ENCODE results near the gene ABI3BP. TPM values are rescaled to one million over a fixed set of nuclear protein-coding genes. Genes with fewer than 3 reads are reported as not detected.

Gene ABI3BP
- polyA plus RNA-seq, 1 of the 3 experiments (the other 2 are of a cell fraction), result 8.4 TPM

GRCh38 chr3:100879195-100879810 is 113.9 kb downstream of the ABI3BP start (continued):
- TF ChIP-seq REST (IDR thresholded peaks at IDR 0.05; ENCODE audit: low read depth, low read length) (no peak), FOXM1 (IDR thresholded peaks at IDR 0.05; ENCODE audit: low read depth) (no peak), TCF12 (IDR thresholded peaks at IDR 0.05) (no peak)

DNA sequence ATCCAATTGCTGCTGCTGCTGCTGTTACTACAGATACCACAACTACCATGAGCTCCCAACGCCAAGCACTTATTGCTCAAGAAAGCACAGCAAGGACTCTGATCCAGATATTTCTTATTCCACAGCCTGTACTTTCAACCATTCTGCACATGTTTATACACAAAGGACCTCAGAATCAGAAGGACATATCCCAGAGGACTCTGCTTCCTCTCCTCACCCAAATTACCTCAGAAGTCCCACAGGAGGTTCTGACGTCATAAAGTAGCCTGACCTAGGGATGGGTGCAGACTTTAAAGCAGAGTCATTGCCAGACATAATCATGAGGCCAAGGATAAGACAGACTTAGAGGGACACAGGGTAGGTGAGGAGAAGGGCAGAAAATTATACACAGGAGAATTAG is 115.9 kb downstream of the ABI3BP start:
- ChIA-PET CTCF (interaction anchor here (0.6 kb wide), 1 partner anchor 1834 kb away, joined by 3 read pairs; no protein-coding TSS in a partner anchor), POLR2A (no interaction called here)
- Histone ChIP-seq H3K9me2 (no peaks in the 10 kb centered on the region), H3K4me2 (no peak overlapping the region), H4K20me1 (ENCODE audit: insufficient read depth) (no peaks in the 10 kb centered on the region), H3K4me3 (ENCODE audit: low read depth in 2 of 2, low read length in 1 of 2) (no peak overlapping the region), H3K9ac (no peak overlapping the region), H3K79me2 (ENCODE audit: insufficient read depth) (no peaks in the 10 kb centered on the region), H3K27me3 (ENCODE audit: insufficient read depth) (no peaks in the 10 kb centered on the region), H3K4me1 (ENCODE audit: control insufficient read depth in 1 of 2, insufficient read depth in 2 of 2, low read depth in 1 of 2, low read length in 1 of 2) (peaks cover 0 to 16% of the 10 kb centered on the region in 2 experiments; a peak in 2 of 4 replicates), H2AFZ (ENCODE audit: low read depth) (no peak overlapping the region), H3F3A (replicated peaks; ENCODE audit: insufficient read depth) (peaks cover 11% of the 10 kb centered on the region), H3K27ac (ENCODE audit: low read depth in 2 of 2, low read length in 1 of 2) (no peak overlapping the region), H3K36me3 (replicated peaks in 1 of 2; ENCODE audit: control insufficient read depth in 1 of 2, insufficient read depth in 2 of 2, low read length in 1 of 2) (no peaks in the 10 kb centered on the region), H3K9me3 (no peaks in the 10 kb centered on the region; the same call in 1 of the 2 replicates)
- no peak for DNase-seq
- TF ChIP-seq MXI1 (IDR thresholded peaks at IDR 0.05; ENCODE audit: low read depth, low read length), result no peak
- no peak for TF ChIP-seq RCOR1 (IDR thresholded peaks at IDR 0.05; ENCODE audit: low read length)
- TF ChIP-seq TEAD4 (IDR thresholded peaks at IDR 0.05; ENCODE audit: borderline replicate concordance, insufficient read depth), result no peak
- no peak for TF ChIP-seq GATA2 (CRISPR knock-in tag; IDR thresholded peaks at IDR 0.05)
- no peak for TF ChIP-seq TCF12 (IDR thresholded peaks at IDR 0.05)
- TF ChIP-seq RFX5 (IDR thresholded peaks at IDR 0.05; ENCODE audit: low read length), result no peak
- TF ChIP-seq, protein P1, sequence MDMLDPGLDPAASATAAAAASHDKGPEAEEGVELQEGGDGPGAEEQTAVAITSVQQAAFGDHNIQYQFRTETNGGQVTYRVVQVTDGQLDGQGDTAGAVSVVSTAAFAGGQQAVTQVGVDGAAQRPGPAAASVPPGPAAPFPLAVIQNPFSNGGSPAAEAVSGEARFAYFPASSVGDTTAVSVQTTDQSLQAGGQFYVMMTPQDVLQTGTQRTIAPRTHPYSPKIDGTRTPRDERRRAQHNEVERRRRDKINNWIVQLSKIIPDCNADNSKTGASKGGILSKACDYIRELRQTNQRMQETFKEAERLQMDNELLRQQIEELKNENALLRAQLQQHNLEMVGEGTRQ (IDR thresholded peaks at IDR 0.05; ENCODE audit: borderline replicate concordance, low read depth, low read length), result no peak
- TF ChIP-seq FOXM1 (IDR thresholded peaks at IDR 0.05; ENCODE audit: low read depth), result no peak
- no peak for TF ChIP-seq FOXJ3 (CRISPR knock-in tag; IDR thresholded peaks at IDR 0.05)
- TF ChIP-seq MAX (IDR thresholded peaks at IDR 0.05; ENCODE audit: low read depth), result no peak
- no peak for TF ChIP-seq SMC3 (IDR thresholded peaks at IDR 0.05; ENCODE audit: low read depth, low read length)
- WGBS (ENCODE audit: low lambda C conversion rate), result 92% methylated on average over 2 of the region's 2 CpGs
